GM12801 (cell line): ENCODE results near the gene MLH3.

ENCODE experiments used
- CTCF ChIP-seq: IDR thresholded peaks from one replicate; pipeline ENCODE4 v1.5.1; 2011; ENCODE audit warnings: control low read depth; ENCODE audit not compliant: insufficient read length; ENCODE audit errors: extremely low read depth

MLH3 gene

GRCh38 chr14:75053396-75054291 lies 2.4 kb upstream of the MLH3 start:
- TF ChIP-seq CTCF, result no peak

- no peak for TF ChIP-seq CTCF
These were observed 261 bp upstream of the MLH3 start for GRCh38 chr14:75051556-75051899.

- no peak for TF ChIP-seq CTCF
These were observed 1.5 kb downstream of the MLH3 start for GRCh38 chr14:75049731-75050201.

GRCh38 chr14:75049136-75049535 lies 2.1 kb downstream of the MLH3 start:
- no peak for TF ChIP-seq CTCF

GRCh38 chr14:75048101-75048500 lies 3.2 kb downstream of the MLH3 start:
- TF ChIP-seq CTCF, result no peak

GRCh38 chr14:75047506-75047905 lies 3.8 kb downstream of the MLH3 start:
- TF ChIP-seq CTCF, result no peak

GRCh38 chr14:75046899-75047298 lies 4.4 kb downstream of the MLH3 start:
- TF ChIP-seq CTCF, result no peak

GRCh38 chr14:75046275-75046674 lies 5.0 kb downstream of the MLH3 start:
- TF ChIP-seq CTCF, result no peak
